ENCODE measurements around the gene SNX13.

The SNX13 gene, protein sequence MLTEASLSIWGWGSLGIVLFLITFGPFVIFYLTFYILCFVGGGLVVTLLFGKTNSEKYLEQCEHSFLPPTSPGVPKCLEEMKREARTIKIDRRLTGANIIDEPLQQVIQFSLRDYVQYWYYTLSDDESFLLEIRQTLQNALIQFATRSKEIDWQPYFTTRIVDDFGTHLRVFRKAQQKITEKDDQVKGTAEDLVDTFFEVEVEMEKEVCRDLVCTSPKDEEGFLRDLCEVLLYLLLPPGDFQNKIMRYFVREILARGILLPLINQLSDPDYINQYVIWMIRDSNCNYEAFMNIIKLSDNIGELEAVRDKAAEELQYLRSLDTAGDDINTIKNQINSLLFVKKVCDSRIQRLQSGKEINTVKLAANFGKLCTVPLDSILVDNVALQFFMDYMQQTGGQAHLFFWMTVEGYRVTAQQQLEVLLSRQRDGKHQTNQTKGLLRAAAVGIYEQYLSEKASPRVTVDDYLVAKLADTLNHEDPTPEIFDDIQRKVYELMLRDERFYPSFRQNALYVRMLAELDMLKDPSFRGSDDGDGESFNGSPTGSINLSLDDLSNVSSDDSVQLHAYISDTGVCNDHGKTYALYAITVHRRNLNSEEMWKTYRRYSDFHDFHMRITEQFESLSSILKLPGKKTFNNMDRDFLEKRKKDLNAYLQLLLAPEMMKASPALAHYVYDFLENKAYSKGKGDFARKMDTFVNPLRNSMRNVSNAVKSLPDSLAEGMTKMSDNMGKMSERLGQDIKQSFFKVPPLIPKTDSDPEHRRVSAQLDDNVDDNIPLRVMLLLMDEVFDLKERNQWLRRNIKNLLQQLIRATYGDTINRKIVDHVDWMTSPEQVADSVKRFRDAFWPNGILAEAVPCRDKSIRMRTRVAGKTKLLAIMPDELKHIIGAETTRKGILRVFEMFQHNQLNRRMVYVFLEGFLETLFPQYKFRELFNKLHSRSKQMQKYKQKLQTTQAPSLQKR

GRCh38 chr7:17940302-17940883, at the start of gene SNX13:
Gene SNX13 (minus strand): TSS chr7:17940494. CDS start chr7:17940295, 199 bp downstream.
- DNase-seq: peak; percentile 69 to 89

- DNase-seq: no peak
These were observed 49.3 kb upstream of the SNX13 start for GRCh38 chr7:17989546-17989945.

DNA sequence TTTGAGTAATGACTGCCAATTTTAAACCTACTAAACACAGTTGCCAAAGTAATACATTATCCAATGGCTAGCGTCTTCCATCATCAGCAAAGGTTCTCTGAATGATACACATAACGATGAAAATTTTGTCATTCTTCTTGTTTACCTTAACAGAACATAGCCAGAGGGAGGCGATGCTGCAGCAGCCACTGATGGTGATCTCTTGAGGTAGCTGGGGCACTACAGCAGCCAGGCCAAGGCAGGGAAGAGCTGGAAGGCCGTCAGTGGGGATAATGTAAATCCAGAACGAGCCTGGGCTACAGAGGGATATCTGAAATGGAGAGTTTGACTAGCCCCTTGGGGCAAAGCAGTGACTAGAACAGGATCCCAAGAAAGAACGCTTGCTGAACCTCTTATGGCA, 48.6 kb upstream of the SNX13 start:
- DNase-seq: no peak

DNA sequence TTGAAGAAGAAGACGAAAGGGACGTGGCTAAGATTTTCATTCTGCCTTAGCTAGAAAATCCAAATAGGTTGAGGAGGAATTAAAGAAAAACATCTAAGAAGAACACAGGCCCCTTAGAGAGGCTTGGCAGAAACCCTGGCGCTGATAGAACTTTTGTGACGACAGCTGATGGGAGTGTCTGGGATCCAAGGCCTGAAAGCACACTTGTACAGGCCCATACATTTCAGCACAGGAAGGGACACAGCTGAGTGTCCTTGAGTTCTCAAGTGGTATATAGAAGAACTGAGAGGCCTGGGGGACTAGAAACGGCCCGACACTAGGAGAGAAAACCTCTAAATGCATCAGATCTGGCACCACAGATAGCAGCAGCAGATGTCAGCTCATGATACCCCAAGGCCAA, 47.8 kb upstream of the SNX13 start:
- no peak for DNase-seq

- DNase-seq: no peak
These were observed 46.6 kb upstream of the SNX13 start for GRCh38 chr7:17986851-17987250.

DNA sequence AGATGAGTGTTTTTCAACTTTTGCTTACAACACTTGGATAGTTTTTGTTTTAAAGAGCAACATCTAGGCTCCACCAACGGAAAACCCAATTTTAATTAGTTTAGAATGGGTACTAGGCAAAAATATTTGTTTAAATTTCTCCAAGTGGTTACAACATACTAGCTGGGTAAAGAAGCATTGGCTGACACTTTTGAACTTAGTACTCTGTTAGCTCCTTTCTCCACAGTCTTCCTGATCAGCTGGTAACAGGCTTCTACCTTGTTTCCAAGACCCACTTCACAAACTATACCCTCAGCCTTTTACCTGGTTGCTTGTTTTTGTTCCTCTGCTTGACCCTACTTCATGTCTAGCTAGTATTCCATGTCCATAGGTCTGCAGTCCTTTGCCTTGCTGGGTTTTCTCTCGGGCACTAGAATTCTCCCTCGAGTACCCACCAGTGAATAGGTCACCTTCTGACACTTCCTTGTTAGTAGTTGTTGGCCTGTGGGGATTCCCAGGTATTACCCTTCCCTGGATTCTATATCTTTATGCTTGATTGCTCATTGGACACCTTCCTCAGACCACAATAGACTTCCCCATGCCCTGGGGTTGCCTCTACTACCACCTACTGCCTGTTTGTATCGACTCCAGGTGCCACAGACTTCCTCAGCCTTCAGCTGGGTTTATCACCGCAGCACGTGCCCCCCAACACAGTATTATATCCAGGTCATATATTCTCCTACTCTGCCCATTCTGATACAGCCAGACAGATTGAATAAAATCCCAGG, 45.4 kb upstream of the SNX13 start:
- no peak for DNase-seq

DNA sequence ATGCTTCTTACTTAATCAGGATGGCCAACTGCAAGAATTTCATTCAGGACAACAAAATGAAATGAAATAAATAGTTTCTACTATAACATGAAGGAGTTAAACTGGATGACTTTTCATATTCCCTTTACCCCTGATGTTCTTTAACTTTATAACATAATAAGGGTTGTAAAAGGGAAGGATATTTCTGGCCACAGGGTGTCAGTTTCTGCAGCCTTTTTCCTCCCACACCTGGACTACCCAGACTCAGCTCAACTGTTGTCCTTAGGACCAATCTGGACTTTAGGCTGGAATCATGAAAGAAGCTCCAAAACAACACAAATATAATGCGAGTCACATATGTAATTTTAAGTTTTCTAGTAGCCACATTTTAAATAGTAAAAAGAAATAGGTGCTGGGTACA, 44.0 kb upstream of the SNX13 start:
- no peak for DNase-seq

GRCh38 chr7:17983221-17984062, 43.1 kb upstream of the SNX13 start:
- DNase-seq: no peak

DNA sequence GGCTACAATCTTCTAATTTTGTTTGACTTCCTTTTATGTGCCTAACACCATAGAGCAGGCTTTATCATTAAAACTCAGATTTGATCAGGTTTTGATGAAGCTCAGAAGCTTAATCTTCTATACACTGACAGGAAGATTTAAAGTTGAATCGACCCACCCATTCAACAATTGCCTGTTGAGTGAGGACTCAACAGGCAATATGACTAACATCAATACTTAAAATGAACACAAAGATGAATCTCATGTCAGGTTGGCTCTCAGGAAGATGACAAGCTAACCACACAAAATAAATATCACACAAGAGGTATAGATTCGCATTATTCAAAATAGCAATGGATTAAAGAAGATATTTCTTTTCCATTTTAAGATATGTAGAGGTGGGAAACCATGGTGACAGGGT, 36.7 kb upstream of the SNX13 start:
- no peak for DNase-seq

DNA sequence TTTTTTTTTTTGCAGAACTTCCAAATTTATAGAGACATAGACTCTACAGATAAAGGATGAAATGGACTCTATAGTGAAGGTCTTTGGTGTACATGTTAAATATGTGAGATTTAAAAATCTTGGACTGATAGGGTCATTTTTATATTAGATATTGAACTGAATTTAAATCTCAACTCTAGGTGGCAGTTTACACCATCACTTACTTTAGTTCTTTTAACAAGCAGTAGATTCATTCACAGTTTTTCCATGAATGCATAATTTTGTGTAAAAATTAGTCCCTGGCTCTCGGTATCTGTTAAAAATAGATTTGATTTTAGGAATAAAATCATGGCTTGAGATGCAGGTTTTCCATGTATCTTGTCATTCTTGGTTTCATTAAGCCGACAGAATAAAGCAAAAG, 31.1 kb upstream of the SNX13 start:
- no peak for DNase-seq

DNA sequence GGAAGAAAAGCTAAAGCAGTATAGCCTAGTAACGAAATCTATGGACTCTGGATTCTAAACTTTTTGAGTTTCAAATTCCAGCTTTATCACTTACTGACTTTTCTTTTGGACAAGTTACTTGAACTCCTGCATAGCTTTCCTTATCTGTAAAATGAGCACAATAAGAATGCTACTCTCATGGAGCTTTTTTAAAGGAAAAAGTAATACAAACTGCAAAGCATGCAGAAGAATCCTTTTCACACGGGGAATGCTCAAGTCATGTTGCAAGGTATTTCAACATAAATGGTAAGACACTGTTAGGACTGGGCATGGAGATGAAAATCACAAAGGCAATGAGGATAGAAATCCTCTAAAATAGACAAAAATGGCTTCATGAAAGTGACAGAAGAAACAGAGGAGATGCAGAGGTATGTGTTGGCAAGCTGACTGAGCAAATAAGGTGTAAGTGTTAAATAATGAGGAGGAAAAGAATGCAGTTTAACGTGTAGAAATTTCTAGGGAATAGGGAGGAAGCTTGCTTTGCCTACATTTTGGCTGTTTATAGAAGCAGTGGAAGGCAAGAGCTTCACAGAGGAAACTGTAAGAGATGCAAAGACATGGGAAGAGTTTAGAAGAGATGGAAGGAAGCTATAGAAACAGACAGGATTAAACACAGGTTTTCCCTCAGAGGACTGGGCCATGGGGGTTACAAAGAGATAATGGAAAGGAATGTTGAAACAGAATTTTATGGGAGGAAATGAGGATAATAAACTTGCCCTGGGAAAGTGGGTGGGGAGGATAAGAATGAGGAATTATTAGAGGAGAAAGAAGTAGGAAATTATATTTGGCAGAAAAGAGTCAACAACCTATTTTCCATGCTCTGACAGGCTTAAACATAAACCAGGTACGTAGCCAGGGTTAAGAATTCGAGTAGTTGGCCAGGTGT, 28.8 kb upstream of the SNX13 start:
- DNase-seq: no peak

DNA sequence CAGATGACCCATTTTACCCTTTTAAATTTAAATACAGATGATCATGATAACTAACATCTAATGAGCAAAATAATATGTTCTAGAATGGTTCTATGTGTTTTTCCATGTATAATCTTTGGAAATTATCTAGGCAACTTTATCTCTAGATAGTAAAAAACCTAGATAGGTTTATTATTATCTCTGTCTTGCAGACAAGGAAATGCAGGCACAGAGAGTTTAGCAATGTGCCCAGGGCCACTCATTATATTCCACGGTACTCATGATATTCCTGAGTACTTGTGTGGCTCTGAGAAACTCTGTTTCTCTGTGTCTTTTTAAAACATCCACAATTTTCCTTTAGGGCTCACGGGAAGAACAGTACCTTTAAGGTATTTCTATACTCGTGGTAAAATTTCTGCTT, 26.4 kb upstream of the SNX13 start:
- DNase-seq: no peak

- no peak for DNase-seq
These were observed 25.3 kb upstream of the SNX13 start for GRCh38 chr7:17965603-17966002.

GRCh38 chr7:17963281-17963680, 23.0 kb upstream of the SNX13 start:
- DNase-seq: no peak

DNA sequence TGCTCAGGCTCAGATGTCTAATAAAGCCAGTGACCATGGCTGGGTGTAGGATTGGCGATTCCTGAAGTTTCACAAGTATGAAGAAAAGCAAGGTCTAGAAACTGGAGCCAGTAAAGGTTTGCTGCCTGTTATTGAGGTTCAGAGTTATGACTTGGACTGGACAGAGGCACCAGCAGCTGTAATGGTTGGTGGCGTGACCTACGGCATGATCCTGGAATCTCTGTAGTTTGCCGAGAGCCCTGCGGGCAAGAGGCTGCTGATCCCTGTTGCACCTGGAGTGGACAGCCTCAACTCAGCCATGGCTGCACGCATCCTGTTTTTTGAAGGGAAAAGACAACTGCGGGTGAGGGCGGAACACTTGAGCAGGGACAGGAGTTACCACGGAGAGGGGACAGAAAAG, 22.4 kb upstream of the SNX13 start:
- no peak for DNase-seq

DNA sequence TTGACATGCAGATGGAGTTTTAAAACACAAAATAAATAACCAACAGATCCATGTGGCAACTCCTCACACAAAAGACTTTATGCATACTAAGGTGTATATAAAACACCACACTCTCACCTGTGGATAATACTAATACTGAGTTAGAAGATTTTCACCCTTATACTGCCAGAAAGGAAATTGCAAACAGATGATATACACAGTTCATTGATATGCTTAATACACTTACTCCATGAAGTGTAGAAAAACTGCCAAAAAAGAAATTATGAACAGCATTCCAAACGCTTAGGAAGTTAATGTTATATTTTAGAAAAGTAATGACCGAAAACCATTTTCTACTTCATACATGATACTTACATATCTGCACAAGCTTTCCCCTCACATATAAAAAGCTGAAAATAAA, 17.6 kb upstream of the SNX13 start:
- no peak for DNase-seq

GRCh38 chr7:17952387-17952786, 12.1 kb upstream of the SNX13 start:
- no peak for DNase-seq

- DNase-seq: no peak
These were observed 11.5 kb upstream of the SNX13 start for GRCh38 chr7:17951742-17952254.

DNA sequence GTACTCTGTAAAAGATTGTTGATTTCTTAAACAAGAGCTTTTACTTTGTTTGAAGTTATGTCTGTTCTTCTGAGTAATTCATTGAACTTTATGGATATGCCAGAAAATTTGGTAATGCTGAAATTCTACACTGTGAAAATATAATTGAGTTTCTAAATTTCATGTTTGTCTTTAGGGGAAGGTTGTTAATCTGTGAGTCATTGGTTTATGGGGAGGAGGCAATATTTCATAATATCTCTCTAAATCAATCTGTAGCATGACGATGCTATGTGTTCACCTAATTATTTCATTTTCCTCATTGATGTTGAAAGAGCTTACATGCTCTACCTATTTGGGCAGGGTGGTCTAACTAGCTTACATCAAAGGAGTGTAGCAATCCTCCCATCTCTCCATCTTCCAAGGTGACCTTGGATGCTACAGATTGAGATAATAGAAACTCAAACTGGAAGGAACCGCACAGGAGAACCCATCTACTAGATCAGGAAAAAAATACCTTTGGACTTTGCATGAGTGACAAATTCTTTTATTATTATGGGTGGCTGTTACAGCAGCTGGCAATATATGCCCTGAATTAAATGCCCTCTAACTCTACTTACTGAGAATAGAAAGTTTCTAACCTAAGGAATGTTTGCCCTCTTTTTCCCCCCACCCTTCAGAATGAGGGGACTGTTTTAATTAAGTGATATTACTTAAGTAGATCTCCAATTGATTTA, 8.4 kb upstream of the SNX13 start:
- no peak for DNase-seq

GRCh38 chr7:17947620-17948019, 7.3 kb upstream of the SNX13 start:
- DNase-seq: no peak

Data from NCI-H524 (cell line).